Central memory CD8-positive, alpha-beta T cell (primary cell): ENCODE data around the gene TRIM14.
"Not testable (repeated sequence)": the region's sequence is repeated elsewhere in the genome, so short reads cannot be mapped to it uniquely, and the experiment has no call there.

ENCODE experiments used
- ATAC-seq: fragments of 150-1000 bp; cut with Tn5 transposase; replicated peaks from 2 replicates; pipeline ENCODE4 v1.10.0; 2022; ENCODE audit warnings: mild to moderate bottlenecking, moderate FRiP score, moderate number of reproducible peaks; ENCODE audit not compliant: poor library complexity, severe bottlenecking; ENCODE audit errors: extremely low read depth
- DNase-seq, 2 donors: peaks; one replicate each; pipeline ENCODE4 v3.0.0; 2021; ENCODE audit warnings: low spot score in 2 of 2
- H3K27ac Mint-ChIP-seq: one replicate; pipeline ENCODE4 v1.8.0; 2022; ENCODE audit warnings: low read depth, mild to moderate bottlenecking, moderate library complexity, mixed read lengths
- H3K27me3 Mint-ChIP-seq: one replicate; pipeline ENCODE4 v1.8.0; 2022; ENCODE audit warnings: mixed read lengths
- H3K36me3 Mint-ChIP-seq: one replicate; pipeline ENCODE4 v1.8.0; 2022; ENCODE audit warnings: mild to moderate bottlenecking, moderate library complexity, mixed read lengths; ENCODE audit not compliant: insufficient read depth
- H3K4me1 Mint-ChIP-seq: one replicate; pipeline ENCODE4 v1.8.0; 2022; ENCODE audit warnings: mixed read lengths
- H3K4me3 Mint-ChIP-seq: one replicate; pipeline ENCODE4 v1.8.0; 2022; ENCODE audit warnings: mild to moderate bottlenecking, moderate library complexity, mixed read lengths
- H3K9me3 Mint-ChIP-seq: one replicate; pipeline ENCODE4 v1.8.0; 2022; ENCODE audit warnings: mixed read lengths

Gene TRIM14

DNA sequence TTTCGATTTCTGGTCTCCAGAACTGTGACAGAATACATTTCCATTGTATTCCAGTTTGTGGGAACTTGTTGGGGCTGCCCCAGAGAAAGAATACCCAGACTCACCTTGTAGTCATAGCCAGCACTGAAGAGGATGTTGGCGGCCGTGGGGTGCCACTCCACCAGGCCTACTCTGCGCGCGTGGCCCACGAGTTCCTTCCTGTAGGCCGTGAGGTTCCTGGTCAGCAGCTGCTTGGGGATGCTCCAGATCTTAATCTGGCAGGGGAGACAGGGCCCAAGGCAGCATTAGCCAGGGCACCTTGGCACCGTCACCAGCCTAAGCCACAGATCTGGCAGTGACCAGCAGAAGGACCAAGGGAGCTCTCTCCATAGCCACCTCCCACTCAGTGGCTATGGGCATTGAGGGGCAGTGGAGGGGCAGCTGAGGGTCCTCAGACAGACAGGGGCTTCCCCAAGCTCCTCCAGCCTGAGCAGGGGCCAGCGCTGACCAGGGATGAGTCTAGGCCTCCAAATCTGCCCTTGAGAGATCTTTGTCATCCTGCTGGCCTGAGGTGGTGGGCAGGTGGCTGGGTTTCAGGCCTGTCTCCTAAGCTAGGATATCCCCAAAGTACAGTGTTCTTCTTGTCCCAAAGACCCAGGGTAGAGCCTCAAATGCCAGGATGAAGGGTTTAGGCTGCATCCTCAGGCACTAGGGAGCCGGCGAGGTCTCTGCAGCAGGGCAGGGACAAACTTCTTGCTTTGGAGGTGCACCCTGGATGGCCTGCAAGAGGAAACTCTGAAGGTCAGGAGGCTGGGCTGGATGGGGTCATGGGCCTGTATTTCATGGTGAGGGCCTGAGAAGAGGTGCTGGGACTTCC is 15.9 kb upstream of the TRIM14 start:
- Mint-ChIP-seq H3K27me3 (no peaks in the 10 kb centered on the region), H3K4me1 (no peaks in the 10 kb centered on the region), H3K9me3 (no peaks in the 10 kb centered on the region), H3K4me3 (no peak overlapping the region), H3K36me3 (peaks cover 14% of the 10 kb centered on the region), H3K27ac (peak overlapping the region; percentile 22)
- no peak for DNase-seq
- no peak for ATAC-seq

DNA sequence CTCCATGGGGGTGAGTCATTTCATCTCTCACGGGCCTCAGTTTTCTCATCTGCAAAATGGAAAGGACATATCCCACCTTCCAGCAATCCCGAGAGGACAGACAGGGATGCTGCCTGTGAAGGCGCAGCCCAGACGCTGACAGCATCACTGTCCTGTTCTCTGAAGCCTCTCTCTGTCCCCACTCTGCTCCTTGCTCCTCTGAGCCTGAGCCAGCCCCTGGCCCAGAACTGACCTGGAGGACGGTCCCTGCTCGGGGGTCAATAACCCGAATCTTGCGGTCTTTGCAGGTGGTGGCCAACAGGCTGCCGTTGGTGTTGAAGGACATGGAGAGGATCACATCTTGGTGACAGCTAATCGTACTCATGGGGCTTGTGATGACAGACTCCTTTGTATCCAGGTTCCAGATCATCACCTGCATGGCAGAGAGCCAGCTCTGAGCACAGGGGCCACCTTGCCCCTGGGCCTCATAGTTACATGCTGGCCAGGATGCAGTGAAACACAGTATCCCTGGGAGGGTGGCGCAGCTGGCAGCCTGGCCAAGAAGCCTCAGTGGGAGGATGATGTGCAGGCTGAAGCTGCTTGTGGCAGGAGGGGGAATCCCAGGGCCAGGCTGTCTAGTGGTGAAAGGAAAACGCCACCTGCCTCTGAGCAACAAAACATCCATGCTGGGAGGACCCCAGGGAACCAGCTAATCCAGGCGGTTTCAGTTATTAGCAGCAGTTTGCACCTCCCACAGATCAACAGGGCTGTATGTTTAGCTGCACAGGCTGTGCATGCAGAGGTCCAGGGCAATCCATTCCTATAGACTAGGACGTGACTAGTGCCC is 14.0 kb upstream of the TRIM14 start:
- H3K4me3 Mint-ChIP-seq: no peak overlapping the region

GRCh38 chr9:98132158-98132557 is 13.1 kb upstream of the TRIM14 start:
- Mint-ChIP-seq H3K27me3 (no peaks in the 10 kb centered on the region), H3K36me3 (peaks cover 14% of the 10 kb centered on the region), H3K9me3 (no peaks in the 10 kb centered on the region), H3K4me1 (no peaks in the 10 kb centered on the region), H3K27ac (no peak overlapping the region), H3K4me3 (no peak overlapping the region)
- no peak for ATAC-seq
- DNase-seq: no peak

More for the DNA sequence above, 14.0 kb upstream of the TRIM14 start:
- Mint-ChIP-seq H3K9me3 (no peaks in the 10 kb centered on the region), H3K36me3 (peaks cover 14% of the 10 kb centered on the region), H3K27ac (no peak overlapping the region), H3K4me1 (no peaks in the 10 kb centered on the region), H3K27me3 (no peaks in the 10 kb centered on the region)
- no peak for DNase-seq
- ATAC-seq: no peak

- ATAC-seq: no peak
- H3K27me3 Mint-ChIP-seq: no peaks in the 10 kb centered on the region
- peak overlapping the region; percentile 48 for H3K27ac Mint-ChIP-seq
- H3K4me3 Mint-ChIP-seq: no peak overlapping the region
- H3K36me3 Mint-ChIP-seq: peaks cover 16% of the 10 kb centered on the region
- DNase-seq: no peak
- H3K9me3 Mint-ChIP-seq: no peaks in the 10 kb centered on the region
- H3K4me1 Mint-ChIP-seq: no peaks in the 10 kb centered on the region
These were observed 11.7 kb upstream of the TRIM14 start for GRCh38 chr9:98130576-98131228.

DNA sequence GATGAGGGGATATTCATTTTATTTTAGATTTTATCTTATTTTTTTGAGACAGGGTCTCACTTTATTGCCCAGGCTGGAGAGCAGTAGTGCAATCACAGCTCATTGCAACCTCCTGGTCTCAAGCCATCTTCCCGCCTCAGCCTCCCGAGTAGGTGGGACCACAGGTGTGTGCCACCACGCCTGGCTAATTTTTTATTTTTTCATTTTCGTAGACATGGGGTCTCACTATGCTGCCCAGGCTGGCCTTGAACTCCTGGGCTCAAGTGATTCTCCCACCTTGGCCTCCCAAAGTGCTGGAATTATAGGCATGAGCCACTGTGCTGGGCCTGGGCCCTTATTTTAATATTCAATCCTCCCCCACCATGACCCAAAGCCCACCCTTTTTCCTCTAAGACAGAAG is 11.0 kb upstream of the TRIM14 start:
- not testable (repeated sequence) for DNase-seq, H3K9me3 Mint-ChIP-seq, ATAC-seq, H3K27me3 Mint-ChIP-seq, H3K4me1 Mint-ChIP-seq, H3K4me3 Mint-ChIP-seq
- Mint-ChIP-seq H3K27ac (peak overlapping the region; percentile 48), H3K36me3 (peaks cover 16% of the 10 kb centered on the region)

DNA sequence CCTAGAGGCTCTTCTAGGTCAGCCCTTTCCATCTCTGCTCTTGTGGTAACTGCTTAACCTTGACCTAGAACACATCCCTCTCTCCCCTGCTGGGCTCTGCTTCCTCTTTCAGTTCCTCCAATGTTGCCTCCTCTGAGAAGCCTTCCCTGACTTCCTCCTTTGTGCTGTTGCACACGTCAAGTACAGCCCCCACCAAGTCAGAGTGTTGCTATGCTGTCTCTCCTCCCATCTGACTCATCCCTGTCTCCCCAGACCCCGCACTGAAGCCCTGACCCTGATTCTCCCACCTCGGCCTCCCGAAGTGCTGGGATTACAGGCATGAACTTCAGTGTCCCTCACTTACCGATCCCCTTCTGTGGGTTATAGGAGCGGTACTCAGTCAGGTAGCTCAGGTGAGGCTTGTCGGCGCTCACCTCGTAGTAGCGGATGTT is 10.4 kb upstream of the TRIM14 start:
- DNase-seq (no peak), ATAC-seq (peak; percentile 43)
- H3K9me3 Mint-ChIP-seq: no peaks in the 10 kb centered on the region
- H3K27me3 Mint-ChIP-seq: no peaks in the 10 kb centered on the region
- H3K27ac Mint-ChIP-seq: peak overlapping the region; percentile 48
- no peak overlapping the region for H3K4me3 Mint-ChIP-seq
- peaks cover 16% of the 10 kb centered on the region for H3K36me3 Mint-ChIP-seq
- H3K4me1 Mint-ChIP-seq: no peaks in the 10 kb centered on the region

GRCh38 chr9:98128316-98128715 is 9.3 kb upstream of the TRIM14 start:
- Mint-ChIP-seq H3K27ac (no peak overlapping the region), H3K4me3 (no peak overlapping the region), H3K27me3 (no peaks in the 10 kb centered on the region), H3K4me1 (no peaks in the 10 kb centered on the region), H3K9me3 (no peaks in the 10 kb centered on the region), H3K36me3 (peaks cover 15% of the 10 kb centered on the region)
- ATAC-seq (no peak), DNase-seq (no peak)

- ATAC-seq (no peak), DNase-seq (no peak)
- H3K9me3 Mint-ChIP-seq: no peaks in the 10 kb centered on the region
- no peak overlapping the region for H3K27ac Mint-ChIP-seq
- peaks cover 14% of the 10 kb centered on the region for H3K36me3 Mint-ChIP-seq
- H3K4me3 Mint-ChIP-seq: no peak overlapping the region
- H3K4me1 Mint-ChIP-seq: no peaks in the 10 kb centered on the region
- no peaks in the 10 kb centered on the region for H3K27me3 Mint-ChIP-seq
These were observed 8.2 kb upstream of the TRIM14 start for GRCh38 chr9:98127226-98127625.

DNA sequence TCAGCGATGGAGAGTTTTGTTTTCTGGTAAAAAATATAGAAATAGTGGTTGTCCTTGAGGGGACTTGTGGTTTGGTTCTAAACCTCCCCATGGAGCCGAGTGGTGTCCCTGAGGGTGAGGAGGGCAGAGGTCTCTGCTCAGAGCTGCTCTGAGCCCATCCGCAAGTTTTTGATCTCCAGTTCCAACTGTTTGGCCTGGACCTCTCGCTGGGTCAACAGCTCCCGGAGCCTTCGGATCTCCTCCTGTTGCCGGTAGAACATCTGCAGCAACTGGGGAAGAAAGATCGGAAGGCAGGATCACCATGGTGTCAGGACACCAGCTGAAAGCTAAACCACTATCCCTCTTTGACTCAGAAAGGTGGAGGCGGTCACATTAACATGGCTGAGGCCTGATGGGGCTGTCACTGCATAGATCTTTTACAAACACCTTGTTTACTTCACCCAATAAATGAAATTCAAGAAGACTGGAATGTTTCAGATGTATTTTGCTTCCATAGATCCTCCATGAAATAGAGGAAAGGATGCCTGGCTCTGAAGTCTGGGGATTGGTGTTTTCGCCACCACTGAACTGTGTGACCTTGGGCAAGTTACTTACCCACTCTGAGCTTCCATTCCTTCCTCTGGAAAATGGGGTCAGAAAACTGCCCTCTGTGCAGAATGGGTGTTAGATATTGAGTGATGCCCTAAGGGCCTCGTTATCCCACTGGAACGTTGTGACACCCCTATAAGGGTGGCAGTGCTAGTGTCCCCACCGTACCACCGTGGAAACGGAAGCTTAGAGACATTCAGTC is 5.8 kb upstream of the TRIM14 start:
- DNase-seq: no peak
- peaks cover 11% of the 10 kb centered on the region for H3K36me3 Mint-ChIP-seq
- no peaks in the 10 kb centered on the region for H3K9me3 Mint-ChIP-seq
- no peak for ATAC-seq
- H3K4me1 Mint-ChIP-seq: peaks cover 20% of the 10 kb centered on the region
- no peaks in the 10 kb centered on the region for H3K27me3 Mint-ChIP-seq
- H3K4me3 Mint-ChIP-seq: no peak overlapping the region
- no peak overlapping the region for H3K27ac Mint-ChIP-seq

DNA sequence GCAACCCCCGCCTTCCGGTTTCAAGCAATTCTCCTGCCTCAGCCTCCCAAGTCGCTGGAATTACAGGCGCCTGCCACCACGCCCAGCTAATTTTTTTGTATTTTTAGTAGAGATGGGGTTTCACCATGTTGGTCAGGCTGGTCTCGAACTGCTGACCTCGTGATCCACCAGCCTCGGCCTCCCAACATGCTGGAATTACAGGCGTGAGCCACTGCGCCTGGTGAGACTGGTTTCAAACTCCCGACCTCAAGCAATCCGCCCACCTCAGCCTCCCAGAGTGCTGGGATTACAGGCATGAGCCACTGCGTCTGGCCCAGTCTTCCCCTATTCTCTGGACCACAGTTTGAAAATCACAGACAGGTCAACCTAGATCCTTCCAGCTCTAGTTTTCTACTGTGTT is 5.1 kb upstream of the TRIM14 start:
- H3K27ac Mint-ChIP-seq, H3K27me3 Mint-ChIP-seq, ATAC-seq, H3K4me3 Mint-ChIP-seq, H3K9me3 Mint-ChIP-seq, DNase-seq, H3K36me3 Mint-ChIP-seq: not testable (repeated sequence)
- H3K4me1 Mint-ChIP-seq: peaks cover 27% of the 10 kb centered on the region

DNA sequence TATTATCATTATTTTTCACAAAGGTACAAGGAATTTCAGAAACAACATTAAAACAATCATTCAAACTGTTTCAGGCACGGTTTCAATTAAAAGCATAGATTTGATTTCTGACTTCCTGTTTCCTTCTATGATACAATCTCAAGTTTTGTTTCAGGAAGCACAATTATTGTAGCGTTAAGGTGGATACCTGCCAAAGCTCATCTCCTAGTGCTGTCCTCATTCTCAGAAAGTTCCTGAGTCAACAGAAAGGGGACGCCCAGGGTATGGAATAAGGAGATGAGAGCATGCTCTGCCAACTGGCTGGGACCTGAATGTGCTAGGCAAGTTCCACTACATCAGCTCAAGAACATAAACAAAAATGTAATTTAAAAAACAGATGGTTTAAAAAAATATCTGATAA is 2.0 kb upstream of the TRIM14 start:
- Mint-ChIP-seq H3K36me3 (peaks cover 23% of the 10 kb centered on the region), H3K27ac (peak overlapping the region; percentile 94), H3K27me3 (no peaks in the 10 kb centered on the region), H3K4me1 (peaks cover 39% of the 10 kb centered on the region), H3K4me3 (peak overlapping the region; percentile 83), H3K9me3 (no peaks in the 10 kb centered on the region)
- ATAC-seq (no peak), DNase-seq (no peak)

- Mint-ChIP-seq H3K4me3 (peak overlapping the region; percentile 83), H3K4me1 (peaks cover 39% of the 10 kb centered on the region), H3K9me3 (no peaks in the 10 kb centered on the region), H3K27me3 (no peaks in the 10 kb centered on the region), H3K36me3 (peaks cover 26% of the 10 kb centered on the region), H3K27ac (peak overlapping the region; percentile 94)
- no peak for ATAC-seq
- DNase-seq: no peak
These were observed 1.5 kb upstream of the TRIM14 start for GRCh38 chr9:98120476-98120875.
